CD4-positive, alpha-beta T cell treated with Interleukin-10 for 1 hour (primary cell): ENCODE measurements around the gene GRIK3.

ENCODE experiments used
- DNase-seq: peaks from one replicate; pipeline ENCODE4 v3.0.0-alpha.2; 2020

GRIK3 gene

GRCh38 chr1:36752431-36752830 lies 281.9 kb downstream of the GRIK3 start:
- no peak for DNase-seq

- DNase-seq: no peak
These were observed 282.8 kb downstream of the GRIK3 start for GRCh38 chr1:36751525-36751924.

GRCh38 chr1:36748466-36748865 lies 285.8 kb downstream of the GRIK3 start:
- no peak for DNase-seq
